SIG-M5 treated with dmso at 0.1 percent for 504 hours (cell line): ENCODE data around the gene GPR84.

ENCODE experiments used
- DNase-seq: peaks from one replicate; lab custom pipeline; 2025; ENCODE audit not compliant: unreplicated experiment; lab: John Stamatoyannopoulos, UW

Gene GPR84

DNA sequence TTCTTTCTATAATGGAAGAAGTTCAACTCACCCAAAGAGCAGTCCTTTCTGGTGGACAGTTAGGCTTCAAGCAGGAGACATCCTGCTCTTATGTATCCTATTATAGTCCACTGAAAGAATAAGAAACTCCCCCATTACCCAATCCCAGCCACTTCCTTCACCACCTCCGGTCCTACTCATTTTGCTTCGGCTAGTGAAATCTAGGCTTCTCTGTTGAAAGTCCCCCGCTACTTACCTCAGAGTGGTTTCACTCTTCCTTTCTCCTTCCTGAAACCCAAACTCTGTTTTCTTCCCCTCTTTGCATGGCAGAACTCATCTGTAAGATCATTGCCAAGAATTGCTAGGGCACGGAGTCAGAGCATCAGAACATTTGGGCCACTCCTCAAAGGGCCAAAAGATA, at the start of gene GPR84:
Gene GPR84 (minus strand): TSS at position 74 of the 400 bp plus-strand sequence. CDS start 635 bp downstream, outside the sequence.
- peak; percentile 98 for DNase-seq

GRCh38 chr12:54413284-54414190, 49.3 kb upstream of the GPR84 start:
- DNase-seq: peak; percentile 92

- DNase-seq: no peak
Measured at GRCh38 chr12:54412786-54413185, 48.5 kb upstream of the GPR84 start.

GRCh38 chr12:54412348-54412747, 48.1 kb upstream of the GPR84 start:
- DNase-seq: no peak

DNA sequence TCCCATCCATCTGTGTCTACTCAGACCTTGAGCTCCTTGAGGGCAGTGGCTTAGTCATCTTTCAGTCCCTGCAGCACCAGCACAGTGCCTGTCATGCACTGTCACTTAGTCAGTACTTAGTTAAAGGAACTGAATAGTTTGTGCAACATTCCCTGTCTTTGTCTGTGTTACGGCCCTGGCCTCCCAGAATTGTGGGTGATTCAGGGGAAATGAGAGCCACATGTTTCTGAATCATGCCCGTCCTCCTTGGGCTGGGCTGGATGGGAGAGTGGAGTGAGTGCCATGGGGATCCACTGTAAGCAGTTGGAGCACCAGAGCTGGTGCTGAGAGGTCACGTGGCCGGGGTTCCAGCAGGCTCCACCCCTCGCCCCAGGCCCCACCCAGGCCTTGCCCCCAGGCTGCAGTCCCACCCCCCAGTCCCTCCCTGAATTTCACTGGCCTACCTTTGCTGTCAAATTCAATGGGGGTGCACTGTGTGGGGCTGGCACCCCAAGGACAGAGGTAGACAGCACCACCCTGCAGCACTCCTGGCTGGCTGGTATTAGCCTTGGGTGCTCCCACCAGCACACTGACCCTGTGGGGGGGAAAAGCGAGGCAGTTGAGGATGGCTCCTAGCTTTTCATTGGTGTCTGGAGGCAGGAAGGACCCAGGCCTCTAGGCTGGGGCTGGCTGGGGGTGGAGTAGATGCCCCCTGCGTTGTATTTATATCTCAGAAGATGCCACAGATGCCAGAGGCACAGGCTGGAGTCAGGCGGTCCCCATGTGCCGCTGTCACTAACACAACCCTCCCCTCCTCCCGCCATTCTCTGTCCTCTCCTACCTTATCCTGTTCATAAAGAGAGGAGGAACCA, 47.3 kb upstream of the GPR84 start:
- DNase-seq: peak; percentile 91

DNA sequence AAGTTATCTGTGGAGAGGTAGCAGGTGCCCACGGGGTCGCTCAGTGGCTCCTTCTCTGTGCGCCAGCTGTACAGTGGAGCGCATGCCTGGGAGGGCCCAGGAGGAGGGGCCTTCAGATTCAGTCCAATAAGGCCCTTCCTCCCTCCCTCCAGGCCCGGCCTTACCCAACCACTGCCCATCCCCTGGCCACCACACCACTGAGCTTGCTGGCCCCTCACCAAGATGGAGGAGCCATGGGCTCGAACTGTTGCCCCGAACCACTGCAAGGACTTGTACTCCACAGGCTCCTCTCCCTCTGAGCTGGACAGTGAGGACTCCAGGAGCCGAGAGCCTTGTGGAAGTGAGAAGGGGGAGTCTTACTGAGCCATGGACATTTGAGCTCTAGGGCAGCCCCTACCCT, 45.0 kb upstream of the GPR84 start:
- no peak for DNase-seq

GRCh38 chr12:54407183-54407905, 43.1 kb upstream of the GPR84 start:
- DNase-seq: peak; percentile 64

DNA sequence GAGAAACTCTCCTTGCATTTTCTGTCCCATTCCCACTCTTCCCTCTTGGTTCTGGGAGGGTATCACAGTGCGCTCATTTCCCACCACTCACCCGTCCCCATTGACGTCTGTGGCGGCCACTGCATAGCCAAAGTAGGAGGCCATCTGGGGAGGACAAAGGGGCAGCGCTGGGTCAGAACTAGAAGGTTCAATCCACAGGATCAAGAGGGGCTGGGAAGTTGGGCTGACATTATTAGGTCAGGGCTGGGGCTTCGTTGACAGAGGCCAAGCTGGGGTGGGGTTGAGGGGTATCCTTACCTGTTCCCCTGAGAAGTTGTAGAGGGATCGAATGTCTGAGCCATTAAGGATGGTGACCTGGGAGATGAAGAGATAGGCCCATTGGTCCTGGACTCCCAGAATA, 41.3 kb upstream of the GPR84 start:
- no peak for DNase-seq

GRCh38 chr12:54405106-54405505, 40.8 kb upstream of the GPR84 start:
- DNase-seq: no peak

GRCh38 chr12:54404061-54405004, 40.0 kb upstream of the GPR84 start:
- peak; percentile 53 for DNase-seq

- DNase-seq: no peak
Measured at GRCh38 chr12:54401119-54401518, 36.8 kb upstream of the GPR84 start.

GRCh38 chr12:54398995-54399793, 34.9 kb upstream of the GPR84 start:
- peak; percentile 73 for DNase-seq

GRCh38 chr12:54398218-54398617, 33.9 kb upstream of the GPR84 start:
- DNase-seq: no peak

DNA sequence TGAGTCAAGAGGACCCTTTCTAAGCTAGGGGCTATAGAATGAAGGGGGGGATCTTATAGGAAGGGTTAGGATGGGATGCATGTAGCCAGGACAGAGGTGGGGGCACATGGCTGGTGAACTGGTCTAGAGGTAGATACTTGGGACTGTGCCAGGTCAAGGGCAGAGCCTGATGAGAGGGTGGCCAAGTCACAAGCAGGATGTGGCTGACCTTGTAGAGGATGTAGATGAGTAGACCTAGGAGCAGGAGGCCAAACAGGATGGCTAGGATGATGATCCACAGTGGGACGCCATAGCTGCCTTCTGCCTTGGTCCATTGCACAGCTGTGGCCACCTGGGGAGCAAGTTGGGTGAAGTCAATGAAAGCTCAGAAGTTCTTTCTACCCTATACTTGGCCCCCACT, 32.9 kb upstream of the GPR84 start:
- DNase-seq: no peak

- DNase-seq: no peak
Measured at GRCh38 chr12:54395545-54395944, 31.3 kb upstream of the GPR84 start.

- DNase-seq: no peak
Measured at GRCh38 chr12:54394986-54395385, 30.7 kb upstream of the GPR84 start.

- peak; percentile 61 for DNase-seq
Measured at GRCh38 chr12:54394281-54394719, 30.0 kb upstream of the GPR84 start.

DNA sequence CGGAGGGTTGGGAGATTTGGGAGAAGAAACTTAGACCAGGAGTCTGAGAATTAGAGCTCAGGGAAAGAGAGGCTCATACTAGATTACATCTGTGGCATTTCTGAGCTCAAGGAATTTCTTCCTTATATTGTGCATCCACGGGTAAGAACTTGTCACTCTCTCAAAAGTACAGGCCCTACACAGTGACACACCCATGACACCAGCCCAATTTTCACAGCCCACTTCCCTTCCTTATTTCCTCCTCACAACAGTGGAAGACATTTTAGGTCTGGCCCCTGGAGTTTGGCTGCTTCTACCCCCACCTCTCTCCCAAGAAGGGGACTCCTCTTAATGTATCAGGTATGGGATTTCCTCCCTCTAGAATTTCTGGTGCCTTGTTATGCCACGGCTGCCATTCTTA, 29.5 kb upstream of the GPR84 start:
- DNase-seq: peak; percentile 40

DNA sequence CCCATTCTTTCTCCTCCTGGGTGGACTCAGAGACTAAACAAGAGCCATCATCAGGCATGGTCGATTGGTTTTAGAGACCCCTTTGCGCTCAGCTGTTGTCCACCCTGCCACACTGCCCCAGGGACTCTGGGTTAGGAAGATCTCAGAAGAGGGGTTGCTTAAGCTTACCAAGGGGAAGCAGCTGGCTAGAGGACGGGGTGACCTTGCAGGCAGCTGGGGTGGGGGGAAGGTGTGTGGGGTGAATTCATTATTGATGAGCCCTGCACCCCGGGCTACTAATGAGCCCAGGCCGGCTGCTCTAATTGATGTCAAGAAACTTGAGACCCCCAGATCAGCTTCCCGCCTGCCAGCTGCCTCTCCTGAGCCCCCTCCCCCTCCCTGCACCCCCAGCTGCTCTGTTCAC, 28.9 kb upstream of the GPR84 start:
- no peak for DNase-seq
